CD1c-positive myeloid dendritic cell (primary cell): ENCODE results near the gene NRL.
A peak's percentile ranks its signal among the peaks of the same experiment; 100 is the strongest.
"Not testable (repeated sequence)": the region's sequence is repeated elsewhere in the genome, so short reads cannot be mapped to it uniquely, and the experiment has no call there.

Experiments used
- DNase-seq: peaks from one replicate; pipeline ENCODE4 v3.0.0-alpha.2; 2016; ENCODE audit errors: extremely low spot score

NRL gene

DNA sequence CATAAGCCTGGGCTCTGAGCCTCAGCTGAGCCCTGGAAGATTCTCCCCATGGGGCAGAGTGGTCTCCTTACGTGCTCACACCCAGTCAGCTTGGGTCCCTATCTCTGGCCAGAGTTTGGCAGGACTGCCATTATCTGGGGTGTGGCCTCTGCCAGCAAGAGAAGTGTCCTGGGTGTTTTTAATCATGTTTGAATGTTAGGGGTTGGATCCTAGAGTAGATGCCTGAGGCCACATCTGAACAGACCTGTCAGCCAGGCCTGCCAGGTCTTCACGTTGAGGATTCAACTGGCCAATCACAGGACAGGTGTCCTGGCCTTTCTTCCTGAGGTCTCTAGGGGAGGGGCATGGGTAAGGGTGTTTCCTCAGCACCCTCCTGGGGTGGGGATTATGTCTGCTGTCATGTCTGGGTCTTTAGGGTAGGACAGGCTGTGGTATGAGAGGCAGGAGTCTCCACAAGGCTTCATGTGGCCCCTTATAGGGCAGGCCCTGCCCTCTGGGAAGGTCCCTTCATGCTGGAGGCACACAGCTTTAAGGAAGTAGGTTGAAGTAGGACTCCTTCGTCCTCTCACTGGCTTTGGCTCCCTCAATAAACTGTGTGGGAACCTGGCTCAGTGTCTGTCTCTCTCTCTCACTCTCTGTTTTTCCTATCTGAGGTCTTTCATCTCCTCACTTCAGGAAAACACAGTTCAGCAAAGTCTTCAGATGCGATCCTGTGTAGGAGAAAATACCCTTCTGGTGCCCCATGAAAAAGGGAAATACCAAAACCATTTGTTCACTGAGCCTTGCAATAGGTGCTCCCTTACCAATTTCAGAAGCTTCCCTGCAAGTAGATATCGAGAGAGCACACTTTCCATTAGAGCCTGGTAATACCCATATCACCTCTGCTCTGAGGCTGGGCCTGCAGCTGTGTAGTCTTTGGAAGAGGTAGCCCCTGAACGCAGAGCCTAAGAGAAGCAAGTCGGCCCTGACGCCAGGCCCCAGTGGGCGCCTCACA is 9.0 kb upstream of the NRL start:
- DNase-seq = no peak

GRCh38 chr14:24122898-24123297 is 8.1 kb upstream of the NRL start:
- DNase-seq = no peak

DNA sequence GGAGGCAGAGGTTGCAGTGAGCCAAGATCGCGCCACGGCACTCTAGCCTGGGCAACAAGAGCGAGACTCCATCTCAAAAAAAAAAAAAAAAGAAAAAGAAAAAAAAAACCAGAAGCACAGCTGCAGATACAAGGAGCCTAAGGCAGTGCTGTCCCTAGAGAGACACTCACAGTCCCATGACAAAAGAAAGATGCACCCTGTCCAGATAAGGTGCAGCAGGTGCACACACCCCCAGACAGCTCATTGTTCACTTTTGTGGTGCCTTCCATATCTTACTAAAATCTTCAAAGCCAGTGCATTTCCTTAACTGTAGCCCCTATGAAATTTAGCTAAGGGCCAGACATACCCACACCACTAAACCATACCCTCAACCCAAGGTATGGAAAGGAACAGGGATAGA is 7.7 kb upstream of the NRL start:
- DNase-seq = no peak

DNA sequence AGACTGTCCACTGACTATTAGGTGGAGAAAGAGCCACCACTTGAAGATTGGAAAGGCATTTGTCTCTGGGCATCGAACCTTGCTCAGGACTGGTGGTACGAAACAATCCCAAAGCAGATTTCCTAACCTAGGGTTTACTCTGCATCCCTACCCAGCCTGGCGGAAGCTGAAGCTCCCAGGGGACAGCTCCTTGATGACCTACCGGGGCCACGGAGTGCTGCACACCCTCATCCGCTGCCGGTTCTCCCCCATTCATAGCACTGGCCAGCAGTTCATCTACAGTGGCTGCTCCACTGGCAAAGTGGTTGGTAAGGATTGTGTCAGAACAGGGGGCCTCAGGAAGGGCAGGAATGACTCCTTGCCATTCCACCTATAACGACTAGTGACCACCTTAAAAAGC is 6.5 kb upstream of the NRL start:
- no peak for DNase-seq

- DNase-seq = no peak
Observed at GRCh38 chr14:24119691-24120090, 4.9 kb upstream of the NRL start.

GRCh38 chr14:24117179-24117578 is 2.4 kb upstream of the NRL start:
- no peak for DNase-seq

DNA sequence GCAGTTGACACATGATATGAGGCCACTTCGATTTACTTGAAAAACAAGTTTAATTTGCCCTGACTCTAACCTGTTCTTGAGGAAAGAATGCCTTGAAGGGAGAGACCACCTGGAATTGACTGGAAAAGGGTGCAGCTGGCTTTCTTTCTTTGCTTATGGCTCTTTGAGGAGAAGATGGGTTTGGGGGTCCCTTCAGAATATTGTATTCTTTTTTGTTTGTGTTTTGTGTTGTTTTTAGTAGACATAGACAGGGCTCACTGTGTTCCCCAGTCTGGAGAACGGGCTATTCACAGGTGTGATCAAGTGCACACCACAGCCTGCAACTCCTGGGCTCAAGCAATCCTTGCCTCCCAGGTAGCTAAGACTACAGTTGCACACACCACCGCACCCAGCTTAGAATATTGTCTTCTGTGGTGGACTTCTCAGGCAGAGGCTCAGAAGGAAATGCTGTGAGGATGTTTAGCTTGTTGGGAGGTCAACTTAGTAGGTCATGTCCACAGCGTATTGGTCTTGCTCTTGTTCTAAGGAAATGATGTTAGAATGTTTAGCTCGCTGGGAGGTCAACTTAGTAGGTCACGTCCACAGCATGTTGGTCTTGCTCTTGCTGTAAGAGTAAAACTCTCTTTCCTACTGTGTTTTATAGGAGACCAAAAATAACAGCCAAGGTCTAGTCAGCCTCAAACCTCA is 1.5 kb upstream of the NRL start:
- no peak for DNase-seq

DNA sequence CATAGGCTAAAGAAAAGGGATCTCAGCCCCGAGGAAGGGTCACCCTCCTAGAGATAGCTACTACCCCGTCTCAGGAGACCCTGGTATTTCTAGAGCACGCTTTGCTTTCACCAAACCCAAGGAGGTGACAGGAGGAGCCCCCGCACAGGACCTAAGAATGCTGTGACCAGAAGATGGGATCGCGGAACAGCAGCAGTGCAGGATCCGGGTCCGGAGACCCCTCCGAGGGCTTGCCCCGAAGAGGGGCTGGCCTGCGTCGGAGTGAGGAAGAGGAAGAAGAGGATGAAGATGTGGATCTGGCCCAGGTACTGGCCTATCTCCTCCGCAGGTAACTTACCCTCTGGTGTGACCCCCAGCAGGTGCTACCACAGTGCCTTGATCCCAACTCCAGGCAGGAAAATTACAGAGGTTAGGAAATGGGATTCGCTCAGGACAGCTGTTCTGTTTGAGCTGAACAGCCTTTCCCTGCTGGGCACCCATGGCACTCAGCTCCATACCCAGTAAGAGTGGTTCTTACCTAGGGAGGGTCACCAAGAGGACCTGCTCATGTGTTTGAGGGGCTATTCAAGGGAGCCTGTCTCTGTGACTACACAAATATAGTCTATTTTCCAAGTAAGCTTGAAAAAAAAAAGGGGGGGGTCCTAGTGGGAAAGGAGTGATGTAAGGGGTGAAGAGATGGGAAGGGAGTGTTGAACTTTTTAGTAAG is 826 bp upstream of the NRL start:
- DNase-seq = no peak

DNA sequence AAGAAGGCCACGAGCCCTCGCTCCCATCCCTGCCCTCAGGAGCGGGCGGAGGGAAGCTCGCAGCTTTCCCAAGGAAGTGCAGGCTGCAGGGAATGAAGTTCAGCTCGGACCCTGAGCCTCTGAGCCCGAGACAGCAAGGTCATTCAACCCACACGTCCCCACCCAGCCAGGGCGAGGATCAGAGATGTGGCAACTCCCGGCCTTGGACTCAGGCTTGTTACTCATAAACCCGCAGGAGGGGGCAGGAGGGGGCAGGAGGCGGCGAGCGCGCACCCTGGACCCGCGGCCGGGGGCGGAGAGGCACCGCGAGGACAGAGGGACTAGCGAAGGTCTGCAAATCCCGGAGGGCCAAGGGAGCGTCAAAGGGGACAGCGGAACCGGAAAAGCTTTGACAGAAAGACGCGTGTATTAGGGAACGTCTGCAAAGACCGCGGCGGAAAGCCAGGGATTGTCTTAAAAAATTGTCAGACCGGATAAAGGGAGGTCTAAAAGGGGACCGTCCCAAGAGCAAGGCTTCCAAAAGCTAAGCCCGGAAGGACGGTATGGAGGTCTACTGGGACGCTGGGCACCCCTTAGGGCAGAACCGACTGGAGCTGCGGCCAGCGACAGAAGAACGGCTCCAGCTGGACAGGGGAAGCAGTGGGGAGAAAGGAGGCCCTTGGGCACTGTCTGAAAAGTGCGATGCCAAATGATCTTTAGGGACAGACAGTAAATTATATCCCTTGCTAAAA is 783 bp downstream of the NRL start:
- peak; percentile 96 for DNase-seq

DNA sequence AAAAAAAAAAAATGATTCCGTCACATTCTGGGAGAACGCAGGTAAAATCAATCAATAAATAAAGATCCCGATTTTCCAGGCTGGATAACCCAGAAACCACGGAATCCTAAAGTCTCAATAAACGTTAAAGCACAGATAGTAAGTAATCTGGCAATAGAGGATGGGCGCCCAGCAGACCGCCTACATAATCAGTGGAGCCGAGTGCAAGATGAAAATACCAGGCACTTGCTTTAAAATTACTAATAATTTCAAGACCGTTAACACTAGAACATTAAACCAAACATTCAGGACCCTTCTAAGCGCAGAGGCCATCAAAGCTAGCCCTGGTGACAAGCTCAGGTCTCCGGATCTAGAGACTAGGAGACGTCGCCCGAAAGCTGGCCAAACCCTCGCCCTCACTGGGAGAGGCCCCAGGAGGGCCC is 1.4 kb downstream of the NRL start:
- DNase-seq = peak; percentile 11

GRCh38 chr14:24110523-24110922 is 4.2 kb downstream of the NRL start:
- no peak for DNase-seq

DNA sequence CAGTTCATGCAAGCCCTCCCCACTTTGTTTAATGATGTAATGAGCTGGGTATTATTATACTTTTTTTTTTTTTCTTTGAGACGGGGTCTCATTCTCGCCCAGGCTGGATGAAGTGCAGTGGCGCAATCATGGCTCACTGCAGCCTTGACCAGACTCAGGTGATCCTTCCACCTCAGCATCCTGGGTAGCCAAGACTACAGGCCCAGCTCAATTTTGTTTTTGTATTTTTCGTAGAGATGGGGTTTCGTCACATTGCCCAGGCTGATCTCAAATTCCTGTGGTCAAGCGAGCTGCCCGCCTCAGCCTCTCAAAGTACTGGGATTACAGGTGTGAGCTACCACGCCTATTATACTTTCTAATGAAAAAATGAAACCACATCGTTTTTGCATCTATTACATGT is 4.7 kb downstream of the NRL start:
- DNase-seq = no peak

DNA sequence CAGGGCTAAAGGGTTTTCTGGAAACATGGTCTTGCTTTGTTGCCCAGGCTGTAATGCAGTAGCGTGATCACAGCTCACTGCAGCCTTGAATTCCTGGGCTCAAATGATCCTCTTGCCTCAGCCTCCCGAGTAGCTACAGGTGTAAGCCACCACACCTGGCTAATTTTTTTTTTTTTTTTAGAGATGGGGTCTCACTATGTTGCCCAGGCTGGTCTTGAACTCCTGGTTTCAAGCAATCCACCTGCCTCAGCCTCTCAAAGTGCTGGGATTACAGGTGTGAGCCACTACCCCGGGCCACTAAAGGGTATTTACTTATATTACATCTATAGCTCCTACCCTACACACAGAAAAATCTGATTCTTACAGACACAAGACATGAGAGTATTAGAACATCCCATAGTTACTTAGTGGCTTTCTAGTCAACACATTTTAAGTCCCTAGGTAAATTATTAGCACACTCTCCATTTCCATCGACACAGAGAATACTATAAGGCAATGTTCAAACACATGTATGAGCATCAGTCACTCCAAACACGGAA is 6.3 kb downstream of the NRL start:
- DNase-seq = no peak

DNA sequence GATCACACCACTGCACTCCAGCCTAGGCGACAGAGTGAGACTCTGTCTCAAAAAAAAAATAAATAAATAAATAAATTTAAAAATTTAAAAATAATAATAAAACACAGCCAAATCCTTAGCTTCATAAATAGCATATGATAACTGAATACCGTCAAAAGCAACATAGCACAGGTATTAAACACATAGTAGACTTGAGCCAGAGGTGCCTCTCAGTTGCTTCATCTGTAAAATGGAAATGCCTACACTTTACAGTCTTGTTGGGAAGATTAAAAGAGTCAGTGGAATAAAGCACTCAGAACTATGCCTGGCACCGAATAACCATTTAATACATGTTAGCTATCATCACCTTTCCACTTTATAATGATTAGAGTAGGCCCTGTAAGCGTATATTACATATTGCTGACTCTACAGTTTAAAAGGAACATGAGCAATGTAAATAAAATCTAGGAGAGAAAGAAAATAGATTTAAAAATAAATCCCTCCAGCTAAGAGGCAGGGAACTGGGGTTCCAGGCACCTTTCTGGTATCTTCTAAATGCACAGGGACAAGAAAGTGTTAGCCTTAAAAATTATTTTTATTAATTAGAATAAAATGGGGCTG is 8.0 kb downstream of the NRL start:
- DNase-seq = no peak

DNA sequence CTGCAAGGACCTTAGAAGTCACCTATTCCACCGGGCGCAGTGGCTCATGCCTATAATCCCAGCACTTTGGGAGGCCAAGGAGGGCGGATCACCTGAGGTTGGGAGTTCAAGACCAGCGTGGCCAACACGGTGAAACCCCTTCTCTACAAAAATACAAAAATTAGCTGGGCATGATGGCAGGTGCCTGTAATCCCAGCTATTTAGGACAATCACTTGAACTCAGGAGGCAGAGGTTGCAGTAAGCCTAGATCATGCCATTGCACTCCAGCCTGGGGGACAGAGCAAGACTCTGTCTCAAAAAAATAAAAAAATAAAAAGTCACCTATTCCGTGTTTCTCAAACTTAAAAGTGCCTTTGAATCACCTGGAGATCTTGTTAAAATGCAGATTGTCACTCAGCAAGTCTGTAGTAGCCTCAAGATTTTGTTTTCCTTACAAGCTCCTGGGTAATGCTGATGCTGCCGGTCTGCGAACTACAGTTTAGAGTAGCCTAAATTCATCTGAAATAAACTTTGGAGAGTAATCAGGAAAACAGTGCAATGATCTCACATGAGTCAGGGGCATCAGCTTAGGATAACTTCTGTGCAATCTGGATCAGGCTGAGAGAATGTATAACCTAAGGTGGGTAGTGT is 9.0 kb downstream of the NRL start:
- DNase-seq = not testable (repeated sequence)

- DNase-seq = no peak
Observed at GRCh38 chr14:24103451-24103850, 11.3 kb downstream of the NRL start.

DNA sequence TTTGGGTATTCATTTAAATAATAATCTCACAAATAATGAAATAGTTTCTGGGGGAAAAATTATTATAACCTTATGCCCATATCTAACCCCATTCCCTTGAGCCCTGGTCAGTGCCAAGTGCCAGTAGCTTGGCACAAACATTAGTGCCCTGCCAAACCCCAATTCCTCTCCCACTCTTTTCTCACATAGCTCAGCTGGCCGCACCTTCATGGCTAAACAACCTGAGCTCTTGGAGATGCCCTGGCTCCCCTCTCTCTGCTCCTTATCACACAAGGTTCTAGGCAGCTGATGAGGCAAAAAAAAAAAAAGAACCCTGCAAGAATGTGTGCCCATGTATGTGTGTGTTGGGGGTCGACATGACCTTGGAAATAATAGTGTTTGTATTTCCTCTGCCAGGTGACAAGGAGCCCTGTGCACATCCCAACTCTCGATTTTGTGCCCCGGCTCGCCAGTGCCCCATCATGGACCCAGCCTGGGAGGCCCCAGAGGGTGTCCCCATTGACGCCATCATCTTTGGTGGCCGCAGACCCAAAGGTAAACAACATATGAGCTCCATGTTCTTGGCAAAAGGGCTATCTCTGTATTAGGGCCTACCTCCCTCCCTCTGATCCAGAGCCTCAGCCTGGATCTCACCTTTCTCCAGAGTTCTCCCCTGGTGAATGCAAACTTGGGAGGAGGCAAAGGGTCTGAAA is 12.2 kb downstream of the NRL start:
- DNase-seq = no peak

GRCh38 chr14:24100982-24101494 is 13.7 kb downstream of the NRL start:
- DNase-seq = no peak

DNA sequence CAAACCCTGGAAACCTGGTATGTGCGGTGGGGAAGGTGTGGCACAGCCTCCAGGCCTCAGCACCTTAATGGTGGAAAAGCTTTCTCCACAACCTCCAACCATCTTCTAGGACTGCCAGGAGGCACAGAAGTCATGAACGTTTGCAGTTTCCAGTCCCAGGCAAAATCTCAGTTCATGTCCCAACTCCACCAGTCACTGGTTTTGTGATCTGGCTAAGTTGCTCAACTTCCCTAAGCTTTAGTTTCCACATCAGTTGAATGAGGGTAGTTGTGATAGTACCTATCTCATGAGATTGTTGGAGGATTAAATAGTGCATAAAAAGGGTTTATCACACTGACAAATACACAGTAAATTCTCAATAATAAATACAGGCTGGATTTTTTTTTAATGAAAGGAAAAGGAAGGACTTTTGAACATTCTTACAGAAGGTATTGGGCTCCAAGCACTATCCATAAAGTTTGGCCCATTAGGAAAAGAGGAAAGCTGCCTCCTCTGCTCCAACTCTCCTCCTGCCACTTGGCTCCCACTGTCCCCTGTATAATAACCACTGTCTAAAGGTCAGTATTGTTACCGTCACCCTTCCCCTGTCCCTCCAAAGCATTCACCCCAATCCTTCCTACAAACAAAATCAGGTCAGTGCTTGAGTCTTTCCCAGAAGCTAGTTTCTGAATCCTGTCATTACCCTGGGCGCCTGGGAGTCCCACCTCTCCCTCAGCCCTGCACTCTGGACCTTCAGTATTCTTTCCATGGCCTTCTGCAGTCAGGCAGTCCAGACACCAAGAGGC is 14.4 kb downstream of the NRL start:
- DNase-seq = peak; percentile 10
